ENCODE results near the gene MUCL3.
"Not testable (repeated sequence)": the region's sequence is repeated elsewhere in the genome, so short reads cannot be mapped to it uniquely, and the experiment has no call there.

Gene MUCL3

GRCh38 chr6:30997301-30997700, 56.5 kb downstream of the MUCL3 start:
- Histone ChIP-seq H3K4me3 (ENCODE audit: low read length) (no peak overlapping the region), H3K4me2 (ENCODE audit: low read length) (no peak overlapping the region), H3F3A (ENCODE audit: control insufficient read depth, insufficient read depth) (no peaks in the 10 kb centered on the region), H3K27ac (ENCODE audit: low read depth, low read length) (no peak overlapping the region), H3K27me3 (ENCODE audit: control insufficient read depth, low read length) (no peaks in the 10 kb centered on the region), H3K36me3 (ENCODE audit: control insufficient read depth, low read length) (no peaks in the 10 kb centered on the region), H3K9me2 (replicated peaks; ENCODE audit: control insufficient read depth, low read length) (no peaks in the 10 kb centered on the region), H4K20me1 (ENCODE audit: control insufficient read depth, insufficient read depth, low read depth, low read length) (no peaks in the 10 kb centered on the region), H3K9me3 (ENCODE audit: control insufficient read depth, insufficient read depth, low read length) (no peaks in the 10 kb centered on the region), H3K4me1 (ENCODE audit: control insufficient read depth, low read length) (no peaks in the 10 kb centered on the region), H3K79me2 (ENCODE audit: control insufficient read depth, low read length) (no peaks in the 10 kb centered on the region)
- TF ChIP-seq EZH2phosphoT487 (IDR thresholded peaks at IDR 0.05; ENCODE audit: borderline replicate concordance, low read length) (no peak), CTCF (IDR thresholded peaks at IDR 0.05; ENCODE audit: low read depth, low read length, poor library complexity, severe bottlenecking) (no peak)

DNA sequence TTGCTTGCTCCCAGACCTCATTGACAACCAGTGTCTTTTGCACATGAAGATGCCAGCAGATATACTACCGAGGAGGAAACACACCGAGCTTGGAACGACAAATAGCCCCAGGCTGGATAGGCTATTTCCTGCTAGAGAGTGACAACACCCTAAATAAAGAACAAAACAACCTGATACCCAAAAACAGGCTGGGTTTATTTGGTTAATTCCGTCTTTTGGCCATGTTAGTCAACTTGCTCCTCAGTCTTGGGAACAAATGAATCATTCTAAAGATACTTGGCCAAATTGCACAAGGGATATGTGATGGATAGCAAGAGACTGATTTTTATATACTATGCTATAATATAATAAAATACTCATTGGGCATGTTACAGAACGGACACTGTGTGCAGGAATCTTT, 58.0 kb downstream of the MUCL3 start:
- no peaks in the 10 kb centered on the region for H3F3A ChIP-seq (ENCODE audit: control insufficient read depth, insufficient read depth)
- no peaks in the 10 kb centered on the region for H3K79me2 ChIP-seq (ENCODE audit: control insufficient read depth, low read length)
- no peaks in the 10 kb centered on the region for H3K4me1 ChIP-seq (ENCODE audit: control insufficient read depth, low read length)
- TF ChIP-seq CTCF (IDR thresholded peaks at IDR 0.05; ENCODE audit: low read depth, low read length, poor library complexity, severe bottlenecking) = no peak
- no peak for TF ChIP-seq EZH2phosphoT487 (IDR thresholded peaks at IDR 0.05; ENCODE audit: borderline replicate concordance, low read length)
- no peaks in the 10 kb centered on the region for H3K9me3 ChIP-seq (ENCODE audit: control insufficient read depth, insufficient read depth, low read length)
- no peaks in the 10 kb centered on the region for H4K20me1 ChIP-seq (ENCODE audit: control insufficient read depth, insufficient read depth, low read depth, low read length)
- H3K27me3 ChIP-seq (ENCODE audit: control insufficient read depth, low read length) = no peaks in the 10 kb centered on the region
- H3K9me2 ChIP-seq (replicated peaks; ENCODE audit: control insufficient read depth, low read length) = no peaks in the 10 kb centered on the region
- H3K4me2 ChIP-seq (ENCODE audit: low read length) = no peak overlapping the region
- no peak overlapping the region for H3K27ac ChIP-seq (ENCODE audit: low read depth, low read length)
- no peak overlapping the region for H3K4me3 ChIP-seq (ENCODE audit: low read length)
- no peaks in the 10 kb centered on the region for H3K36me3 ChIP-seq (ENCODE audit: control insufficient read depth, low read length)

GRCh38 chr6:31000067-31000860, 59.5 kb downstream of the MUCL3 start:
- H3K4me3 ChIP-seq (ENCODE audit: low read length); H3K36me3 ChIP-seq (ENCODE audit: control insufficient read depth, low read length); H3K4me2 ChIP-seq (ENCODE audit: low read length); H3K4me1 ChIP-seq (ENCODE audit: control insufficient read depth, low read length); H3K9me2 ChIP-seq (replicated peaks; ENCODE audit: control insufficient read depth, low read length); H4K20me1 ChIP-seq (ENCODE audit: control insufficient read depth, insufficient read depth, low read depth, low read length); H3K79me2 ChIP-seq (ENCODE audit: control insufficient read depth, low read length); H3K27ac ChIP-seq (ENCODE audit: low read depth, low read length); H3K9me3 ChIP-seq (ENCODE audit: control insufficient read depth, insufficient read depth, low read length); H3K27me3 ChIP-seq (ENCODE audit: control insufficient read depth, low read length); H3F3A ChIP-seq (ENCODE audit: control insufficient read depth, insufficient read depth): not testable (repeated sequence)

DNA sequence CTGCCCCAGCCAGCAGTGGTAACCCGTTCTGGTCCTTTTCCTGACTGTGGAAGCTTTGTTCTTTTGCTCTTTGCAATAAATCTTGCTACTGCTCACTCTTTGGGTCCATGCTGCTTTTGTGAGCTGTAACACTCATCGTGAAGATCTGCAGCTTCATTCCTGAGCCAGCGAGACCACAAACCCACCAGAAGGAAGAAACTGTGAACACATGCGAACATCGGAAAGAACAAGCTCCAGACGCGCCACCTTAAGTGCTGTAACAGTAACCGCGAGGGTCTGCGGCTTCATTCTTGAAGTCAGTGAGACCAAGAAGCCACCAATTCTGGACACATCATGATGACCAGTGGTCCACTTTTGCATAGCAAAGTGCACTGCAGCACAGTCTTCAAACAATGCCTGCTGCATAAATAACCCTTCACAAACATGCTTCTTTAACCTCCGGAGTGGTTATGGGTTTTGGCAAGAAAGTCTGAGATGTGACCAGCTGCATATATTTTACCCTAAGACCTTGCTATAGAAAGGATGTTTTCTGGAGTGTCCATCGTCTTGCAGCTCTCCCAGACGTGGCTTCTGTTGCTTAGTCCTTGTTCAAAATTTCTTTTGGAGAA, 60.6 kb downstream of the MUCL3 start:
- no peaks in the 10 kb centered on the region for H3K9me3 ChIP-seq (ENCODE audit: control insufficient read depth, insufficient read depth, low read length)
- H3K4me2 ChIP-seq (ENCODE audit: low read length) = no peak overlapping the region
- no peaks in the 10 kb centered on the region for H3F3A ChIP-seq (ENCODE audit: control insufficient read depth, insufficient read depth)
- H3K27me3 ChIP-seq (ENCODE audit: control insufficient read depth, low read length) = peaks cover 19% of the 10 kb centered on the region
- H3K9me2 ChIP-seq (replicated peaks; ENCODE audit: control insufficient read depth, low read length) = no peaks in the 10 kb centered on the region
- H3K4me3 ChIP-seq (ENCODE audit: low read length) = no peak overlapping the region
- H4K20me1 ChIP-seq (ENCODE audit: control insufficient read depth, insufficient read depth, low read depth, low read length) = no peaks in the 10 kb centered on the region
- H3K79me2 ChIP-seq (ENCODE audit: control insufficient read depth, low read length) = no peaks in the 10 kb centered on the region
- H3K36me3 ChIP-seq (ENCODE audit: control insufficient read depth, low read length) = no peaks in the 10 kb centered on the region
- no peak overlapping the region for H3K27ac ChIP-seq (ENCODE audit: low read depth, low read length)
- no peak for TF ChIP-seq EZH2phosphoT487 (IDR thresholded peaks at IDR 0.05; ENCODE audit: borderline replicate concordance, low read length)
- no peak for TF ChIP-seq CTCF (IDR thresholded peaks at IDR 0.05; ENCODE audit: low read depth, low read length, poor library complexity, severe bottlenecking)
- H3K4me1 ChIP-seq (ENCODE audit: control insufficient read depth, low read length) = no peaks in the 10 kb centered on the region

All from DOHH2 (cell line).